ENCODE data around the gene NHEJ1. TPM values are rescaled to one million over a fixed set of nuclear protein-coding genes. Genes with fewer than 3 reads are reported as not detected.

The NHEJ1 gene
- total and polyA plus RNA-seq, 2 donors, result 8.3 to 12.3 TPM

DNA sequence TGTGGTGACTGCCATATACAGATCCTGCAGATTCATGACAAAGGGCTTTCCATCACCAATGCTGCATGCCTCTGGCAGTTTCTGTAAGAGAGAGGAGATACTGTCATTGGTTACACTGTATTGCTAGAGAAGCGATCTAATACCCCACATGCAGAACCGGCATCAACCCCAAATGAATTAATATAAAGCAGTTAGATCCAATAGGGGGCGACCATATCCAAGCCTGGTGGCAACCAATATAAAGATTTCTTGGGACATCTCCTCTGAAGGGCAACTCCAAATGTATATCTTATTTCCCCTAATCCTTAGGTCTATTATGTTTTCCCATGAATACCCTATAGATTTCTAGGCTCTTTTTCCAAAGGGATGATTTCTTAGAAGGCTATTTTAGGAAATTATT is 82.5 kb downstream of the NHEJ1 start:
- no peak overlapping the region for H3K4me3 ChIP-seq (ENCODE audit: low read length in 2 of 2)
- WGBS, result over 99% methylated on average over 3 of the region's 3 CpGs
- H3K4me1 ChIP-seq (ENCODE audit: control insufficient read depth in 2 of 2, insufficient read depth in 2 of 2, low read length in 2 of 2), result no peaks in the 10 kb centered on the region
- H3K9me3 ChIP-seq (ENCODE audit: control insufficient read depth in 2 of 2, insufficient read depth in 1 of 2, low read length in 1 of 2), result no peaks in the 10 kb centered on the region
- no peak for DNase-seq (ENCODE audit: low read depth in 6 of 9, low spot score in 9 of 9)
- peaks cover 8 to 24% of the 10 kb centered on the region in 2 donors for H3K36me3 ChIP-seq (ENCODE audit: control insufficient read depth in 2 of 2, insufficient read depth in 2 of 2, low read length in 1 of 2)
- no peaks in the 10 kb centered on the region for H3K27me3 ChIP-seq (ENCODE audit: control insufficient read depth in 2 of 2, insufficient read depth in 1 of 2, low read length in 1 of 2)
- no peak overlapping the region for H3K27ac ChIP-seq (ENCODE audit: low read depth in 1 of 2, low read length in 1 of 2)

DNA sequence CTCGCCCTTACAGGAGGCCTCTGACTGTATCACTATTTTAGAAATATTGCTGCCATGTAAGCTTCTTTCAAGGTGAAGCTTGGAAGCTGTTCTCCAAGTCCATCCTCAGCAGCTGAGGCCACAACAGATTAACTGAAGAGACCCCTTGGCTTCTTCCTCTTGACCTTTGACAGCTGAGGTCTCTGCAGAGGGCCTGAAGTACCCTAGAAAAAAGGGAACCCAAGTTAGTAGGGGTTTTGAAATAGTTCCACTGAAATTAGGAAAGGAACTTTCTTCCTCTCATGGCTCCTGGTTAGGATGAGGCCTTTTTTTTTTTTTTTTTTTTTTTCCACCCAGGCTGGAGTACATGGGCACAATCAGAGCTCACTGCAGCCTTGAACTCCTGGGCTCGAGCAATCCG is 84.4 kb downstream of the NHEJ1 start:
- H3K36me3 ChIP-seq (ENCODE audit: control insufficient read depth in 2 of 2, insufficient read depth in 2 of 2, low read length in 1 of 2), result peaks cover 8 to 24% of the 10 kb centered on the region in 2 donors
- H3K4me1 ChIP-seq (ENCODE audit: control insufficient read depth in 2 of 2, insufficient read depth in 2 of 2, low read length in 2 of 2), result no peaks in the 10 kb centered on the region
- H3K27me3 ChIP-seq (ENCODE audit: control insufficient read depth in 2 of 2, insufficient read depth in 1 of 2, low read length in 1 of 2), result no peaks in the 10 kb centered on the region
- no peak overlapping the region for H3K27ac ChIP-seq (ENCODE audit: low read depth in 1 of 2, low read length in 1 of 2)
- H3K4me3 ChIP-seq (ENCODE audit: low read length in 2 of 2), result no peak overlapping the region
- no peaks in the 10 kb centered on the region for H3K9me3 ChIP-seq (ENCODE audit: control insufficient read depth in 2 of 2, insufficient read depth in 1 of 2, low read length in 1 of 2)
- no peak for DNase-seq (ENCODE audit: low read depth in 6 of 9, low spot score in 9 of 9)
- 97% methylated on average over 3 of the region's 3 CpGs for WGBS

DNA sequence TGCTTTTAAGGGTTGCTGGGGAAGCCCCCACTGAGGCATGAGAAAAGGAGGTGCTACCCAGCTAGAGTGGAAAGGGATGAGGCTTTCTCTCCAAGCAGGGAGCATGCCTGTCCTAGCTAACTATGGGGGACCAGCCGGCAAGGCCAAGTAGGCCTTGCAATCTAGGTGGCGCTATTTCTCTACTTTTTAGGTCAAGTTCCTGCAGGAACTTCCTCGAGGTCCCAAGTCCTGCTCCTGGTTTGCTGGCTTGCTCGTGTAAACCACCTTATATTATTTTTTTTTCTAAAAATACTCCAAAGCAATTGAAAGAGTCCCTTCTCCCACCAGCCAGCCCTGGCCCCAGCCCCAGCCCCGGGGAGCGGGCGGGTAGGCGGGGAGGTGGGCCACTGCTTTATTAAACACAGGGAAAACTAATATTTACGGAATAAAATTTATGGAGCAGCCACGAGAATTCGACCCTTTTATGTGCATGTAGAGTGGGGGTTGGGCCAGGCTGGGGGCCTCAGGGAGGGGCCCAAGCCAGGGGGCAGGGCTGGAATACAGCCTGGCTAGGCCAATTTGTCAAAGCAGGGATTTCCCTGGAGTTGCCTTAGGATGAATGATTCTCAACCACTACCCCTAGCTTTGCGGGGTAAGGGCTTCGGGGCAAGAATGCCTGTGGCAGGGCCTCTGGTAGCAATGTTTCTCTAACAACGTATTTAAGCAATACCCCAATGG is 87.0 kb downstream of the NHEJ1 start:
- H3K9me3 ChIP-seq (ENCODE audit: control insufficient read depth in 2 of 2, insufficient read depth in 1 of 2, low read length in 1 of 2), result no peaks in the 10 kb centered on the region
- 78% methylated on average over 14 of the region's 14 CpGs for WGBS
- no peak overlapping the region for H3K4me3 ChIP-seq (ENCODE audit: low read length in 2 of 2)
- no peaks in the 10 kb centered on the region for H3K27me3 ChIP-seq (ENCODE audit: control insufficient read depth in 2 of 2, insufficient read depth in 1 of 2, low read length in 1 of 2)
- H3K36me3 ChIP-seq (ENCODE audit: control insufficient read depth in 2 of 2, insufficient read depth in 2 of 2, low read length in 1 of 2), result peaks cover 8 to 24% of the 10 kb centered on the region in 2 donors
- no peak overlapping the region for H3K27ac ChIP-seq (ENCODE audit: low read depth in 1 of 2, low read length in 1 of 2)
- DNase-seq (ENCODE audit: low read depth in 6 of 9, low spot score in 9 of 9), result peak in 5 of 9 donors; percentile 4 to 36 (median 22)
- H3K4me1 ChIP-seq (ENCODE audit: control insufficient read depth in 2 of 2, insufficient read depth in 2 of 2, low read length in 2 of 2), result no peaks in the 10 kb centered on the region

DNA sequence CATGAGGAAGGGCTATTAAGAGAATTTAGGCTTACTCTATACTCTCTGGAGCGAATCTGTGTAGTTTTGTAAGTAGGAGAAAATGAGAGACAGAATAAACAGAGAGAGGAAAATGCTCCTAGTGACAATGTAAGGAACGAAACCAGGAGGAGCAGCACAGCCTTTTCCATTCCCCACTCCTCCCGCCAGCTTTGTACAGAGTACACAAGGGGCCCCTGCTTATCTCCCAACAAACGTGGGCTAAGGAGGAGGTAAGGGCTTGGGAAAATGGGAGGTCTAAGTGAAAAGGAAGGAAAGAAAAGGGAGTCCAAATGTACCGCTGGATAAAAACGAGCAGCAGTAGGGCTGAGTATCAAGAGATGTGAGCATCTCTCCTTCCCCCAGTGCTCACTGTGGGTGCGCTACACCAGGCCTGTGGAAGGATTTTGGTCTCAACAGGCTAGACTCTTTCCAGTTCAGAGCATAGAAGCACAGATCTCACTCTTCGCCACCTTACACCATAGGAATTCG is 87.8 kb downstream of the NHEJ1 start:
- 96% methylated on average over 9 of the region's 9 CpGs for WGBS
- Histone ChIP-seq H3K36me3 (ENCODE audit: control insufficient read depth in 2 of 2, insufficient read depth in 2 of 2, low read length in 1 of 2) (peaks cover 8 to 24% of the 10 kb centered on the region in 2 donors), H3K4me3 (ENCODE audit: low read length in 2 of 2) (no peak overlapping the region), H3K27ac (ENCODE audit: low read depth in 1 of 2, low read length in 1 of 2) (no peak overlapping the region), H3K9me3 (ENCODE audit: control insufficient read depth in 2 of 2, insufficient read depth in 1 of 2, low read length in 1 of 2) (no peaks in the 10 kb centered on the region), H3K27me3 (ENCODE audit: control insufficient read depth in 2 of 2, insufficient read depth in 1 of 2, low read length in 1 of 2) (no peaks in the 10 kb centered on the region), H3K4me1 (ENCODE audit: control insufficient read depth in 2 of 2, insufficient read depth in 2 of 2, low read length in 2 of 2) (no peaks in the 10 kb centered on the region)
- DNase-seq (ENCODE audit: low read depth in 6 of 9, low spot score in 9 of 9), result no peak

DNA sequence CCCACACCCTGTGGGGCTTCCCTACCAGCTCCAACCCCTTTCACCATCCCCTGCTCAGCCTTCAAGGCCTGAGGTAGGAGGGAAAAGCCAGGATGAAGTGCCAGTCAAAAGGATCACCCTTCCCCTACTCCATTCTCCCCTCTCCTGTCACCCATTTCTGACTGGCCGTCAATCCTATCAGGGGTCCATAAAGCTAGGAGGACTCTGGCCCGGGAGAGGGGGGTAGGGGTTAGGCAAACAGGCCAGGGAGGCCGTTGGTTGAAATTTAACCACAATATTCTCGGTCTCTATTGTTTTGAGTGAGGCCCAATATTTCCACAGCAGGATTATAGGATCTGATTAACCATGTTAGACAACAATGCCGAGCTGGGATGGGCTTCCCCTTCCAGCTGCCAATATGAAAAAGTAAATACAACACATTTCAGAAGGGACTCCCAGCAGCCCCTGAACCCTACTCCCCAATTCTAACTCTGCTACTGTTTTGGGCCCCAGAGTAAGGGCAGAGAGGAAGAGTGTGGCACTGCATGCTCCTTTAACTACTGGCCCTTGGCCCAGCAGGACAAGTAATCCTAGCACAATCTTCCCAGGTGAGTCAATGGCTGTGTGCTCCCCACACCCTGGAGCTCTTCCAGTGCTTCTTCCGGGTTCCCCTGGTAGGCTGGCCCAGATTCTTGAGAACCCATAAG is 89.3 kb downstream of the NHEJ1 start:
- Histone ChIP-seq H3K36me3 (ENCODE audit: control insufficient read depth in 2 of 2, insufficient read depth in 2 of 2, low read length in 1 of 2) (peaks cover 0 to 12% of the 10 kb centered on the region in 2 donors), H3K4me1 (ENCODE audit: control insufficient read depth in 2 of 2, insufficient read depth in 2 of 2, low read length in 2 of 2) (no peaks in the 10 kb centered on the region), H3K27ac (ENCODE audit: low read depth in 1 of 2, low read length in 1 of 2) (no peak overlapping the region), H3K4me3 (ENCODE audit: low read length in 2 of 2) (no peak overlapping the region), H3K9me3 (ENCODE audit: control insufficient read depth in 2 of 2, insufficient read depth in 1 of 2, low read length in 1 of 2) (no peaks in the 10 kb centered on the region), H3K27me3 (ENCODE audit: control insufficient read depth in 2 of 2, insufficient read depth in 1 of 2, low read length in 1 of 2) (peaks cover 0 to 7% of the 10 kb centered on the region in 2 donors)
- no peak for DNase-seq (ENCODE audit: low read depth in 6 of 9, low spot score in 9 of 9)
- WGBS, result 93% methylated on average over 6 of the region's 6 CpGs

DNA sequence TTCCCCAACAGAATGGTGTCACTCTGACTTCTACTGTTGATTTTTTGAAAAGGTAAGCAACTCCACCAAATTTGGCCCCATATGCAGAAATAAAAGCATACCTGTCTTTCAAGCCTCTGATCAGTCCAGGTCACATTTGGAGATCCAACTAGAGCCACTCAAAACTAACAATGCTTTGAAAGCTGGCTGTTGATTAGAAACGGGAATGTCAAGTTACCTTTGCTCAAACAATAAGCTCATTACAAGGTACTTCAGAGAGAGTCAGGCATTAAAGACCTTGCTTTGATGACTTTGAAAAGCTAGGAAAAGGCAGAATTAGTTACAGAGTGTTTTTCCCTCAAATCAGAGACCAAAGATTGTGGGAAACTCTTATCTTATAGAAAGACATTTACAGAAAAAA is 95.1 kb downstream of the NHEJ1 start:
- no peaks in the 10 kb centered on the region for H3K4me1 ChIP-seq (ENCODE audit: control insufficient read depth in 2 of 2, insufficient read depth in 2 of 2, low read length in 2 of 2)
- H3K27me3 ChIP-seq (ENCODE audit: control insufficient read depth in 2 of 2, insufficient read depth in 1 of 2, low read length in 1 of 2), result peaks cover 36 to 55% of the 10 kb centered on the region in 2 donors
- no peak overlapping the region for H3K4me3 ChIP-seq (ENCODE audit: low read length in 2 of 2)
- H3K27ac ChIP-seq (ENCODE audit: low read depth in 1 of 2, low read length in 1 of 2), result no peak overlapping the region
- no peak for DNase-seq (ENCODE audit: low read depth in 6 of 9, low spot score in 9 of 9)
- WGBS, result 90% methylated on average over 1 of the region's 1 CpG
- no peaks in the 10 kb centered on the region for H3K36me3 ChIP-seq (ENCODE audit: control insufficient read depth in 2 of 2, insufficient read depth in 2 of 2, low read length in 1 of 2)
- H3K9me3 ChIP-seq (ENCODE audit: control insufficient read depth in 2 of 2, insufficient read depth in 1 of 2, low read length in 1 of 2), result no peaks in the 10 kb centered on the region

DNA sequence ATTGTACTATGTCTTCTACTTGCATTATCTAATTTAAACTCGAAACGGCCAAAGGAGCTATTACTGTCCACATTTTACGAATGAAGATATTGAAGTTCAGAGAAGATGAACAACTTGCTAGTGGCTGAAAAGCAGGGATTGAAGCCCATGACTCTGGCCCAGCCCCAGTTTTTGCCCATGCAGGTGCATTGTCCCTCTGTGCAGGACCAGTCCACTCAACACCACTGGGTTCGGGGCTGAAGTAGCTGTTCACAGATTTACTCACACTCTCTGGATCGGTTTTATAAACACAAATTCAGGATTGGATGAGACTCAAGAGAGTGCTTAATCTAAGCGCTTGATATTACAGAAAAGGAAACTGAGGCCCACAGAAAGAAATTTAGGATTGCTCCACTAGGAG is 98.5 kb downstream of the NHEJ1 start:
- Histone ChIP-seq H3K27me3 (ENCODE audit: control insufficient read depth in 2 of 2, insufficient read depth in 1 of 2, low read length in 1 of 2) (peaks cover 68 to 88% of the 10 kb centered on the region in 2 donors), H3K27ac (ENCODE audit: low read depth in 1 of 2, low read length in 1 of 2) (no peak overlapping the region), H3K36me3 (ENCODE audit: control insufficient read depth in 2 of 2, insufficient read depth in 2 of 2, low read length in 1 of 2) (no peaks in the 10 kb centered on the region), H3K9me3 (ENCODE audit: control insufficient read depth in 2 of 2, insufficient read depth in 1 of 2, low read length in 1 of 2) (peaks cover 0 to 6% of the 10 kb centered on the region in 2 donors), H3K4me1 (ENCODE audit: control insufficient read depth in 2 of 2, insufficient read depth in 2 of 2, low read length in 2 of 2) (peaks cover 0 to 2% of the 10 kb centered on the region in 2 donors), H3K4me3 (ENCODE audit: low read length in 2 of 2) (no peak overlapping the region)
- no peak for DNase-seq (ENCODE audit: low read depth in 6 of 9, low spot score in 9 of 9)
- WGBS, result 64% methylated on average over 6 of the region's 6 CpGs

DNA sequence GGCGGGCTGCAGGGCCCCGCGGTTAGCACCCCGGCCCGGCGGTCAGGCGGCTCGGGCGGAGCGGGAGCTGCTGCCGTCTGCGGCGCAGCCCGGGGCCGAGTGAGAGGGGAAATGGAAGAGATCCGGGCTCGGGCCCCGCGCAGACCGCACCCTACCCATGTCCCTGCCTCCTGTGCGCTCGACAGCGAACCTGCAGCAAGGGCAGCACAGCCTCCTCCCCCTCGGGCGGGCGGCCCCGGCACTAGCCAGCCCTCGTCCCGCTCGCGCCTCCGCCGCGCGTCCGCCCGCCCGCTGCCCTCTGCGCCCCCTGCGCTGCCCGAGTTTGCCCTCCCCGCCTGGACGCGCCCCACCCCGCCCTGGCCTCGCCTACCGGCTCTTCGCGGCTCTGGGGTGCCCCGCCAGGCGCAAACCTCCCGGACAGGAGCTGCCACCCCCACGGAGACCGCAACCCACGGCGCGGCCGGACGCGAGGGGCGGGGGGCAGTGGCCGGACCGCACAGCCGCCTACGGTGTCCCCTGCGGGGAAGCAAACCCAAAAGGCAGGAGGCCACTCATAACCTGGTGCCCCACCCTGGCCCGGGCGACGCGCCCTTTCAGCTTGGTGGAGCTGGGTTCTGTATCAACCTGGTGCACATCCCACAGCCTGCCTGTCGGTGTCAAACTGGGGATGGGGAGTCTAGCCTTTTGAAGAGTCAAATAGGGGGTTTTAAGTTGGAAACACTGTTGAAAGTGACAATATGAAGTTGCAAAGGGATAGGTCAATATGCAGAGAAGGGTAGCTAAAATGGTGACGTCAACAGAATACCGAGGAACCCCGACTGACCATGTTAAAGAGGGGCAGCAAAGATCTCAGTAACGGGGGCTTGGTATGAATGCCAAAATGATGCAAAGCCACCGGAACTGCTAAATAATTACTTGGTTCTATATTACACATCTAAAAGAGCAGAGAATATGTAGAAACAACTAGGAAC is 99.5 kb downstream of the NHEJ1 start, which contains the start of gene IHH:
Gene IHH, minus strand, starts transcription at position 101 of the 971 bp plus-strand sequence. CDS start 454 bp downstream, outside the sequence.
- no peaks in the 10 kb centered on the region for H3K36me3 ChIP-seq (ENCODE audit: control insufficient read depth in 2 of 2, insufficient read depth in 2 of 2, low read length in 1 of 2)
- H3K9me3 ChIP-seq (ENCODE audit: control insufficient read depth in 2 of 2, insufficient read depth in 1 of 2, low read length in 1 of 2), result peaks cover 0 to 6% of the 10 kb centered on the region in 2 donors
- WGBS, result 4% methylated on average over 76 of the region's 76 CpGs
- DNase-seq (ENCODE audit: low read depth in 6 of 9, low spot score in 9 of 9), result no peak
- H3K4me1 ChIP-seq (ENCODE audit: control insufficient read depth in 2 of 2, insufficient read depth in 2 of 2, low read length in 2 of 2), result peaks cover 0 to 2% of the 10 kb centered on the region in 2 donors
- no peak within 1 kb of the TSS for H3K27ac ChIP-seq (ENCODE audit: low read depth in 1 of 2, low read length in 1 of 2)
- H3K27me3 ChIP-seq (ENCODE audit: control insufficient read depth in 2 of 2, insufficient read depth in 1 of 2, low read length in 1 of 2), result peaks cover 78 to 91% of the 10 kb centered on the region in 2 donors
- no peak within 1 kb of the TSS for H3K4me3 ChIP-seq (ENCODE audit: low read length in 2 of 2)
